GM12875 (cell line): ENCODE results near the gene RFNG.

Experiments
- H3K4me3 ChIP-seq: one replicate; pipeline ENCODE4 v1.5.1; 2011; ENCODE audit warnings: low read depth, low read length, control low read depth
- TF ChIP-seq, protein P1 (sequence below): IDR thresholded peaks from 2 replicates; pipeline ENCODE4 v1.5.1; 2011; ENCODE audit warnings: low read depth, mild to moderate bottlenecking, control low read depth, inconsistent platforms, low read length, moderate library complexity, borderline replicate concordance; ENCODE audit not compliant: insufficient read depth

RFNG gene

DNA sequence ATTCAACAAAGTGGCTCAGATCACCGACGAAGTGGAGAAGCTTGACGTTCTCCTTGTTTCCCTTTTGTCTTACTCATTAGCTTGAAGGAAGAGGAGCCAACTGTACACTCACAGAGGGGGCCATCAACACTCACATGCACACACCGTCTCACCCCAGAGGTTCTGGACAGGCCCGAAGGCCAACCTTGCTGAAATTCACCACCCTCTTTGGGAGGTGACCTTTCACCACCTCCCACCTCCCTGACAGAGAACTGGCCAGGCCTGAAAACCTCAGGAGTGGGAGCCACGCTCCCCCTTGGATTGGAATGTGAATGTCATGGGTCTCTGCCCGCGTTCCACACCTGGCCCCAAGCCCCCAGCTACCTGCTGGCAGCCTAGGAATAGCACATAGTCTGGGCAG is 16.1 kb downstream of the RFNG start:
- TF ChIP-seq, protein P1, sequence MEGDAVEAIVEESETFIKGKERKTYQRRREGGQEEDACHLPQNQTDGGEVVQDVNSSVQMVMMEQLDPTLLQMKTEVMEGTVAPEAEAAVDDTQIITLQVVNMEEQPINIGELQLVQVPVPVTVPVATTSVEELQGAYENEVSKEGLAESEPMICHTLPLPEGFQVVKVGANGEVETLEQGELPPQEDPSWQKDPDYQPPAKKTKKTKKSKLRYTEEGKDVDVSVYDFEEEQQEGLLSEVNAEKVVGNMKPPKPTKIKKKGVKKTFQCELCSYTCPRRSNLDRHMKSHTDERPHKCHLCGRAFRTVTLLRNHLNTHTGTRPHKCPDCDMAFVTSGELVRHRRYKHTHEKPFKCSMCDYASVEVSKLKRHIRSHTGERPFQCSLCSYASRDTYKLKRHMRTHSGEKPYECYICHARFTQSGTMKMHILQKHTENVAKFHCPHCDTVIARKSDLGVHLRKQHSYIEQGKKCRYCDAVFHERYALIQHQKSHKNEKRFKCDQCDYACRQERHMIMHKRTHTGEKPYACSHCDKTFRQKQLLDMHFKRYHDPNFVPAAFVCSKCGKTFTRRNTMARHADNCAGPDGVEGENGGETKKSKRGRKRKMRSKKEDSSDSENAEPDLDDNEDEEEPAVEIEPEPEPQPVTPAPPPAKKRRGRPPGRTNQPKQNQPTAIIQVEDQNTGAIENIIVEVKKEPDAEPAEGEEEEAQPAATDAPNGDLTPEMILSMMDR, result no peak
- no peak overlapping the region for H3K4me3 ChIP-seq

DNA sequence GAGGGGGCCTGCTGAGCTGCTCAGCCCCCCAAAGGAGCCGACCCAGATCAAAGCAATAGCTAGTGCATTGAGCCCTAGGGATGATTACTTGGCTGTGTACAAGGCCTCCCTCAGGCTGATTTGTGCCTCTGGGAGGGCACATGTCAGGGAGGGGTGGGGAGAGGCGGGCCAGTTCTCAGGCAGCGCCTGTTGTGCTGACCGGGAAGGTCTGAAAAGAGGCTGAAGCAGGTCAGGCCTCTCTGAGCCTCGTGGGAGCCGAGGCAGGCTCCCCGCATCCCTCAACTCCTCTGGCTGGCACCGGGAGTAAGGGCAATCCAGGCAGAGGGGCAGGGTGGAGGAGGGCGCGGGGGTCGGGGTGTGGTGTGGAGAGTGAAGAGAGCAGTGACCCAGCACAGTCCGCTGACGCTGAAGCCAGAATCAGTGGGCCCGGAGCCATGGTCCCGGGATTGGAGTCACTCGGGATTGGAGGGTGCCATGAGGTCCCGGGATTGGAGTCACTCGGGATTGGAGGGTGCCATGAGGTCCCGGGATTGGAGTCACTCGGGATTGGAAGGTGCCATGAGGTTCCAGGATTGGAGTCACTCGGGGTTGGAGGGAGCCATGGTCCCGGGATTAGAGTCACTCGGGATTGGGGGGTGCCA is 17.1 kb downstream of the RFNG start:
- TF ChIP-seq, protein P1, result no peak
- H3K4me3 ChIP-seq, result no peak overlapping the region

DNA sequence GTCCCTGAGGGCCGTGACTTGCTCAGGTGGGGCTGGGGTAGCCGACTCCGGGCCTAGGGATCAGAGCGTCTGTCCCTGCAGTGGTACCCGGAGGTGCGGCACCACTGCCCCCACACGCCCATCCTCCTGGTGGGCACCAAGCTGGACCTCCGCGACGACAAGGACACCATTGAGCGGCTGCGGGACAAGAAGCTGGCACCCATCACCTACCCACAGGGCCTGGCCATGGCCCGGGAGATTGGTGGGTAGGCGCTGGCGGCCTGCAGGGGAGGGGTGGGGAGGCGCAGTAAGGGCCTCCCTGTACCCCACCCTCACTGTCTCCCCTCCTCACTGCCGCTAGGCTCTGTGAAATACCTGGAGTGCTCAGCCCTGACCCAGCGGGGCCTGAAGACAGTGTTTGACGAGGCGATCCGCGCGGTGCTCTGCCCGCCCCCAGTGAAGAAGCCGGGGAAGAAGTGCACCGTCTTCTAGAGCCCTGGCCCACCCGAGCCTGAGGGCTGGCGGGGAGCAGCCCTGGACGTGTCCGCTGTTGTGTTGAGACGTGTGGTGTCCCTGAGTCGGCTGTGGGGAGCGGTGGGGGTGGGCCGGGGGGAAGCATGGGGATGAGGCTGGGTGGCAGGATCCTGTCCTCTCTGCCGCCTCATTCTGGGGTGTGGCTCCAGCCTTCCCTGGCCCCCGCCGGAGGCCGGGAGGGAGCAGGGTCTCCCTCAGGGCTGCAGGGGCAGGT is 18.1 kb downstream of the RFNG start:
- TF ChIP-seq, protein P1, result no peak
- H3K4me3 ChIP-seq, result no peak overlapping the region

DNA sequence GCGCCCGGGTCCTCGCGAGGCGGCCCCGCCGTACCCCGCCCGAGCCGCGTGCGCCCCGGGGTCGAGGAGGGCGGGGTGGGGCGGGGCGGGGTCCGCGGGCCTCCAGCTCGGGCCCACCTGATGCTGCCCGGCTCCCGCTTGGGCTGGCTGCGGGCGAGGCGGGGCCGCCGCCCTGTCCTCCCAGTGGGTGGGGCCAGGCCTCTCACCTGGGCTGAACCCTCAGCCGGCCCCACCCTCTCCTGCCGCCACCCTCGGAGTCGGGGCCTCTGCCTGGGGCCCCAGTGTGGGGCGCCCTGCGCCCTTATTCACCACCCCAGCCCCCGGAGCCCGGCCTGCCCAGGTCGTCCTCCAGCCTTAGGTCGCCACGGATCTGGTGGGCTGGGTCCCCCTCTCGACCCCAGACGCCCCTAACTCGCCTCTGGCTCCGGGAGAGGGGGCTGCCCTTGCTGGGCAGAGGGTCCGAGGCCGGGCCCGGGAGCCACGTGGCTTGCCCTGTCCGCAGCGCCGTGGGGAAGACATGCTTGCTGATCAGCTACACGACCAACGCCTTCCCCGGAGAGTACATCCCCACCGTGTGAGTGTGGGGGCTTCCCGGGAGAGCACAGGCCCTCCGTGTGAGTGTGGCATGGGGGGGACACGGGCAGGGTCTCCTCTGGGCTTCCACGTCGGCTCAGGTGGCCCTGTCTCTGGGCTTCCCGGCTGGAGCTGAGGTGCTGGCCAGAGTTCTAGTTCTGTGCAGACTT is 19.6 kb downstream of the RFNG start:
- TF ChIP-seq, protein P1, result no peak
- peak overlapping the region; percentile 36 for H3K4me3 ChIP-seq

DNA sequence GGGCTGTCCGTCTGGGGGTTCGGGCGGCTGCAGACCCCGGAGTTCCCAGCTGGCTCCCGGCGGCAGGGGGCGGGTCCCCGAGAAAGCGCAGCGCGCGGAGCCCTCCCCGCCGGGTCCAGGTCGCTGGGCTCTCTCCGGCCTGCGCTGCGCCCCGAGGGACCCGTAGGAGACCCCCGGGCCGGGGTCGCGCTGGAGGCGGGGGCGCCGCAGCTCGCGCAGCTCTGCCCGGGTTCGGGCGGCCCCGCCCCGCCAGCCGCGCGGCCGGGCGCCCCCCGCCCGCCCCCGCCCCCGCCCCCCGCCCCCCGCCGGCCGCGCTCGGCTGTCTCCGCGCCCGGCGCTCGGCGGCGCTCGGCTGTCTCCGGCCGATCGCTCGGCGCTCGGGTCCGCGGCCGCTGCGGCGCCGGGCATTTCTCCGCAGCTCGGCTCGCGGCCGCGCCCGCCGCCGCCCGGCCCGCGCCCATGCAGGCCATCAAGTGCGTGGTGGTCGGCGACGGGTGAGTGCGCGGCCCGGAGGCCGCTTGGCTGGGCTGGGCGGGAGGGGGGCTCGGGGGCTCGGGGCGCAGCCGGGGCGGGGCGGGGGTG is 20.2 kb downstream of the RFNG start, which contains the start of gene RAC3:
Gene RAC3 (plus strand): TSS at position 376 of the 582 bp plus-strand sequence. CDS start 84 bp downstream, at position 460.
- H3K4me3 ChIP-seq, result peak within 1 kb of the TSS; percentile 46
- TF ChIP-seq, protein P1, result no peak

DNA sequence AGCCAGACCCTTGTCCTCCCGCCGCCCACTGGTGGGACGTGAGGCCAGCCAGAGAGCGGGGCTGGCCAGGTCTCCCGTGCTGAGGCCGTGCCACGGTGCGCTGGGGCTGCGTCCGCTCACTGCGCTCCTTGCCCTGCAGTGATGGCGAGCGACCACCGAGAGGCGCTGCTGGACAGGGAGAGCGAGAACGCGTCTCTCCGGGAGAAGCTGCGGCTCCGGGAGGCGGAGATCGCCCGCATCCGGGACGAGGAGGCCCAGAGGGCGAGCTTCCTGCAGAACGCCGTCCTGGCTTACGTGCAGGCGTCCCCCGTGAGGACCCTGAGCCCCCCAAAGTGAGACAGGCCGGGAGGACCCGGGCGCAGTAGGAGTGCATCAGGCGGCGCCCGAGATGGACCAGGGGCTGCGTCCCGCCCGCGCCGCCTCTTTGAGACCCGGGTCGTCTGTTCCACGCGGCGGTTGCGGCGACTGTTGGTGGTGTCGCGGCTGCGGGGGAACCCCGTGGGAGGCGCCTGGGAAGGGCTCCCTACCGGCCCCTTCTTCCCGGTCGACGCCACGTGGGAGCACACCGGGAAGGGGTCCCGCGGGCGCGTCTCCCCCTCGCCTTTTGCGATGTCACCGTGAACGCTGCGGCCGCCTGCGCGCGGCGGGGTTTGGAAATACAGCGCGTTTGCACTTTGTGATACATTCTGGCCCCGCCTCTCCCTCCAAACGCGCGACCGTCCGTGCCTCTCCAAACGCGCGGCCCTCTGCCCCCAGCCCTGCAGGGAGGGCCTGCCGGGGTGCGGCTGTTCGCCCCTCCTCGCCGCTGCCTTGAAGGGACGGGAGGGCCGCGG is 20.9 kb downstream of the RFNG start:
- TF ChIP-seq, protein P1, result peak; percentile 94
- H3K4me3 ChIP-seq, result peak overlapping the region; percentile 46
